ENCODE data around the gene CHAD. TPM values are rescaled to one million over a fixed set of nuclear protein-coding genes. Genes with fewer than 3 reads are reported as not detected.

The CHAD gene
- total and polyA plus RNA-seq, 12 donors: 1.7 to 26.6 (median 7.0) TPM

DNA sequence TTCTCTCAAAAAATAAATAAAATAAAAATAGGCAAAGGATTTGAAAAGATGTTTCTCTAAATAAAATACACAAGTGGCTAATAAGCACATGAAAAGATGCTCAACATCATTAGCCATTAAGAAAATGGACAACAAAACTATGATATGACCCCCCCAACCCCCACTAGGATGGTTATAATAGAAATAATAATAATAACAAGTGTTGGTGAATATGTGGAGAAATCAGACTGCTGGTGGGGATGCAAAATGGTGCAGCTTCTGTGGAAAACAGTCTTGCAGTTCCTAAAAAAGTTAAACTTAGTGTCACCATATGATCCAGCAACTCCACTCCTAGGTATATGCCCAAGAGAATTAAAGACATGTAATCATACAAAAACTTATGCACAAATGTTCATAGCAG, 30.6 kb upstream of the CHAD start:
- H3K4me1 ChIP-seq (replicated peaks in 1 of 2): no peaks in the 10 kb centered on the region
- H3K27ac ChIP-seq: no peak overlapping the region
- no peaks in the 10 kb centered on the region for H3K9me3 ChIP-seq (replicated peaks in 1 of 3)
- no peak for TF ChIP-seq POLR2A (IDR thresholded peaks at IDR 0.05)
- TF ChIP-seq, protein P1, sequence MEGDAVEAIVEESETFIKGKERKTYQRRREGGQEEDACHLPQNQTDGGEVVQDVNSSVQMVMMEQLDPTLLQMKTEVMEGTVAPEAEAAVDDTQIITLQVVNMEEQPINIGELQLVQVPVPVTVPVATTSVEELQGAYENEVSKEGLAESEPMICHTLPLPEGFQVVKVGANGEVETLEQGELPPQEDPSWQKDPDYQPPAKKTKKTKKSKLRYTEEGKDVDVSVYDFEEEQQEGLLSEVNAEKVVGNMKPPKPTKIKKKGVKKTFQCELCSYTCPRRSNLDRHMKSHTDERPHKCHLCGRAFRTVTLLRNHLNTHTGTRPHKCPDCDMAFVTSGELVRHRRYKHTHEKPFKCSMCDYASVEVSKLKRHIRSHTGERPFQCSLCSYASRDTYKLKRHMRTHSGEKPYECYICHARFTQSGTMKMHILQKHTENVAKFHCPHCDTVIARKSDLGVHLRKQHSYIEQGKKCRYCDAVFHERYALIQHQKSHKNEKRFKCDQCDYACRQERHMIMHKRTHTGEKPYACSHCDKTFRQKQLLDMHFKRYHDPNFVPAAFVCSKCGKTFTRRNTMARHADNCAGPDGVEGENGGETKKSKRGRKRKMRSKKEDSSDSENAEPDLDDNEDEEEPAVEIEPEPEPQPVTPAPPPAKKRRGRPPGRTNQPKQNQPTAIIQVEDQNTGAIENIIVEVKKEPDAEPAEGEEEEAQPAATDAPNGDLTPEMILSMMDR (IDR thresholded peaks at IDR 0.05): no peak
- no peaks in the 10 kb centered on the region for H3K36me3 ChIP-seq (replicated peaks in 1 of 2)
- H3K27me3 ChIP-seq: no peaks in the 10 kb centered on the region
- no peak for DNase-seq
- H3K4me3 ChIP-seq: no peak overlapping the region
- intact Hi-C loops (cut with DNase I): no loop called here

DNA sequence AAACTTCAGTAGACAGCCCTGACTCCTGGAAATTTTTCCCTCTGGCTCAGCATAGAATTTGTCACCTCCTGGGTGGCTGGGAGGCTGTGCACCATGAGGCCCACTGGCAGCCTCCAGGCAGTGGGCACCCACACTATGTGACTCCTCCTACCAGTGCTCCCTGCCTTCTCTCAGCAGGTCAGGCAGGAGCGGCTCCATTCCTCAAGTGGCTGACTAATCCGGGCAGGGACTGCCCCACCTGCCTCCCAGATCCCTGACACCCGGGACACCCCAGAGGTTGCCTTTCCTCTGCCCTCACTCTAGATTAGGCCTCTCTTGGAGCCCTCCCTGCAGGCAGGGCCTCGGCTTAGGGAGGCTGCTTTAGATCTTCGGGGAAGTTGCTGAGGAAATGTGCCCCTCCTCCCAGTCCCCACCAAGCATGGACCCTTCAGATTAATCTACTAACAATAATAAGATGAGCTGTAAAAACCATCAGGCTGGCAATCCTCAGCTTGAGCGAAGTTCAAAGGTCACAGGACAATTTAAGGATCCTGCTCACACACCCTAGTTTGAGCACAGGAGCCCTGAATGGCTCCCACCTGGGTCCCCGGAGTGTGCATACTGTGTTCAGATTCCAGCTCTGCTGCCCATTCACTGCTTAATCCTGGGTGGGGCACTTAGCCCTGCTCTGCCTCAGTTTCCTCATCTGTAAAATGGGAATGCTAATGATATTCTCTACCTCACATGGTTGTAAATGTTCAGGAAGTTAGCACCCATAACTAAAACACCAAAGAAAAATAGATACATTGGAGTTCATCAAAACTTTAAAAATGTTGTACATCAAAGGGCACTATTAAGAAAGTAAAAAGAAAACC, 29.6 kb upstream of the CHAD start:
- Histone ChIP-seq H3K27ac (no peak overlapping the region), H3K36me3 (replicated peaks in 1 of 2) (no peaks in the 10 kb centered on the region), H3K9me3 (replicated peaks in 1 of 3) (no peaks in the 10 kb centered on the region), H3K4me1 (replicated peaks in 1 of 2) (no peaks in the 10 kb centered on the region), H3K4me3 (no peak overlapping the region), H3K27me3 (no peaks in the 10 kb centered on the region)
- intact Hi-C loops (cut with DNase I): no loop called here
- DNase-seq: no peak
- TF ChIP-seq, protein P1 (IDR thresholded peaks at IDR 0.05): no peak
- no peak for TF ChIP-seq POLR2A (IDR thresholded peaks at IDR 0.05)
- WGBS, 4 donors: 76 to 85% (median 82%) methylated on average over 7 of the region's 7 CpGs

DNA sequence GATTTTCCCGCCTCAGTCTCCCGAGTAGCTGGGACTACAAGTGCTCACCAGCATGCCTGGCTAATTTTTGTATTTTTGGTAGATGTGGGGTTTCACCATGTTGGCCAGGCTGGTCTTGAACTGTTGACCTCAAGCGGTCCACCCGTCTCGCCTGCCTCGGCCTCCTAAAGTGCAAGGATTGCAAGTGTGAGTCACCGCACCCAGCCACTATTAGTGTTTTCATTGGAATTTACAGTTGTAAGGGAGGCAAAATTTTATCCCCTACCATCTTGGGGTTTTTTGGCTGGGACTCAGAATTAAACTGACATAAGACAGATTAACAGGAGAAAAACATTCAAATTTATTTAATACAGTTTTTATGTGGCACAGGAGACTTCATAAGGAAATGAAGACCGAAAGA, 27.2 kb upstream of the CHAD start:
- Histone ChIP-seq H3K27ac (no peak overlapping the region), H3K27me3 (no peaks in the 10 kb centered on the region), H3K9me3 (replicated peaks in 1 of 3) (no peaks in the 10 kb centered on the region), H3K4me3 (no peak overlapping the region), H3K36me3 (replicated peaks in 1 of 2) (no peaks in the 10 kb centered on the region), H3K4me1 (replicated peaks in 1 of 2) (no peaks in the 10 kb centered on the region)
- intact Hi-C loops (cut with DNase I): no loop called here
- no peak for TF ChIP-seq POLR2A (IDR thresholded peaks at IDR 0.05)
- TF ChIP-seq, protein P1 (IDR thresholded peaks at IDR 0.05): no peak
- no peak for DNase-seq
- WGBS, 4 donors: 91 to 95% (median 92%) methylated on average over 8 of the region's 8 CpGs

DNA sequence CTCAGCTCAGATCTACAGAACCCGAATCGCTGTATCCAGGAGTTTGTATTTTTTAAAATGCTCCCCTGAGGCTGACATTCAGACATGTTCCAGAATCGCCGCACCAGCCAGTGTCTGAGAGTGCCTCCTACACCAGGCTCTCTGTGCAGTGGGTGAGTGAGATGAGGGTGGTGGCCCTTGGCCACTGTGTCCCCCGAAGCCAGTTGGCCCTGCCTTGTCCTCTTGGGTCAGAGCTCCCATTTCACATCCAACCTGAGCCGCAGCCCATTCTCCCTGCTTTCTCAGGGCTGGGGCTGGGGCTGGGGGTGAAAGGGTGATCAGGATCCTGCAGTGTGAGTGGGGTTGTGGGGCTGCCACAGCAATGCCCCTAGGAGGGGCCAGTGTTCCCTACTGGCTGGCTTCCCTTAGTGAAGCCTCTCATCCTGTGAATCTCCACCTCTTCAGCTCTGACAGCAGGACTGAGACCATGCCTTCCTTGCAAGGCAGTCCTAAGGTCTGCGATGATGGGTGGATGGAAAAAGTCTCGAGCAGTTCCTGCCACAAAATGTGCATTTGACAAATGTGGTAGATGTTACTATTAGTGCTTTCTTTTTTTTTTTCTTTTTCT, 26.6 kb upstream of the CHAD start:
- H3K4me3 ChIP-seq: no peak overlapping the region
- H3K27me3 ChIP-seq: no peaks in the 10 kb centered on the region
- DNase-seq: no peak
- 81 to 91% (median 87%) methylated on average over 8 of the region's 8 CpGs for WGBS, 4 donors
- no peaks in the 10 kb centered on the region for H3K36me3 ChIP-seq (replicated peaks in 1 of 2)
- intact Hi-C loops (cut with DNase I): no loop called here
- no peaks in the 10 kb centered on the region for H3K9me3 ChIP-seq (replicated peaks in 1 of 3)
- no peak for TF ChIP-seq POLR2A (IDR thresholded peaks at IDR 0.05)
- TF ChIP-seq, protein P1 (IDR thresholded peaks at IDR 0.05): no peak
- no peak overlapping the region for H3K27ac ChIP-seq
- no peaks in the 10 kb centered on the region for H3K4me1 ChIP-seq (replicated peaks in 1 of 2)

Measured in adrenal gland (tissue), 12 donors.